Breast epithelium (tissue), 3 donors: ENCODE results near the gene PDCD11.

Source experiments
- CTCF ChIP-seq, 3 donors: fragments of 450-650 bp; IDR thresholded peaks; one replicate each; pipeline ENCODE4 v1.5.1; 2016 to 2017; ENCODE audit warnings: antibody characterized with exemption in 3 of 3, mild to moderate bottlenecking in 3 of 3, moderate library complexity in 3 of 3
- POLR2AphosphoS5 ChIP-seq, 3 donors: sonication (generic); formaldehyde crosslinking; IDR thresholded peaks; one replicate each; pipeline ENCODE4 v1.6.1; 2017; ENCODE audit warnings: antibody characterized with exemption in 3 of 3

GRCh38 chr10:103463499-103463898, 67.1 kb downstream of the PDCD11 start:
- no peak for TF ChIP-seq CTCF (IDR thresholded peaks at IDR 0.05)
- no peak for TF ChIP-seq POLR2AphosphoS5 (IDR thresholded peaks at IDR 0.05)
